Measurements from ENCODE around the gene TRAPPC2B. TPM values are rescaled to one million over a fixed set of nuclear protein-coding genes. Genes with fewer than 3 reads are reported as not detected.

TRAPPC2B gene
- total RNA-seq, 1 experiment from 2014 or later = 3.9 TPM

DNA sequence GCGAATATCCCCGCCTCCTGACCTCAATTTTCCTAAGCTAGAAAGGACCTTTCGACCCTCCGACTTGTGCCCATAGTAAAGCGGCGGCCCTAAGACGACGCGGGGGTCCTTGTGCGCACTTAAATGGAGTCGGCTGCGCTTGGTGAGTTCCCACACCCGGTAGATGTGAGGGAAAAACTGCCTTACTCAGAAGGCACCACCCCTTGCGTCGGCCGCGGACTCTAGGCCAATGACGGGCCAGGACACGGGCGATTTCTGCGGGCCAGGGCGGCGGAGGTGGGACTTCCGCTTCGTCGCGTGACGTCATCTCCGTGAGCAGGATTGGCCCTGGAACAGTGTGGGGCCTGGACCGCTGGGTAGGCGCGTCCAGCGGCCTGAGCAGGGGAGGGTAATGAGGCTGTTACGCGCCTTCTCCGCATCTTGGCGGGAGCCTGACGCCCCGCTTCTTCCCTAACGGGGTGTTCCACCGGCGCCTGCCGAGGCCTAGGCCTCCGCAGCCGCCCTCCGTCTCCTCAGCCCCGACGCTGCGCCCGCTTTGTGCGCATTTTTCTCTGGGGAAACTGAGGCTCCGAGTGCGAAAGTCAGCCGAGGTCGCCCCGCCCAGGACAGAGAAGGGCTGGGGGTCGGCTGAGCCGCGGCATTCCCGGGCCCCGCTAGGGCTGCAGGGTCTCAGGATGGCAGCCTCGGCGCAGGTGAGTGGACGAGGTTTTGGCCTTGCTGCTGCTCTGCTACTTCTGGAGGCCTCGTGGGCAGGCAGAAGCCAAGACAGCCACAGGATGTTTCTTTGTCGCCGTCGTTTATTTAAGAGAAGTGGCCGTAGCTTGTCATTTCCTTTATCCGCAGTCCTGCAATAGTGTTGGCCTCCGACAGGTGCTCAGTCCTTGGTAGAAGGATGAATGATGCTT lies 42.9 kb upstream of the TRAPPC2B start, which contains the start of gene ZNF543:
ZNF543 (plus strand) TSS at position 293 of the 905 bp plus-strand sequence; CDS start at position 675, 382 bp downstream.
- CTCF ChIA-PET = interaction anchor here (1.1 kb wide), 1 partner anchor 1194 kb away, joined by 3 read pairs; no protein-coding TSS in a partner anchor
- H3K79me2 ChIP-seq (ENCODE audit: insufficient read depth, low read length) = peaks cover 25% of the 10 kb centered on the region
- BruUV-seq (replicated peaks) = TSS peak; percentile 60
- TF ChIP-seq EZH2phosphoT487 (IDR thresholded peaks at IDR 0.05; ENCODE audit: borderline replicate concordance) = no peak
- TF ChIP-seq POLR2AphosphoS5 (IDR thresholded peaks at IDR 0.05; ENCODE audit: low read depth, low read length) = peak; percentile 86
- 0 out of 2 replicates have a peak, but pooled peaks have one; percentile 30 for TF ChIP-seq ELF1 (IDR thresholded peaks at IDR 0.05; ENCODE audit: borderline replicate concordance, low read depth)
- TF ChIP-seq EGR1 (IDR thresholded peaks at IDR 0.05; ENCODE audit: low read depth) = no peak
- no peak for TF ChIP-seq EZH2 (IDR thresholded peaks at IDR 0.05)
- peak; percentile 55 for TF ChIP-seq SP1 (IDR thresholded peaks at IDR 0.05; ENCODE audit: low read depth)
- TF ChIP-seq JUND (IDR thresholded peaks at IDR 0.05) = no peak
- TF ChIP-seq, protein P1, sequence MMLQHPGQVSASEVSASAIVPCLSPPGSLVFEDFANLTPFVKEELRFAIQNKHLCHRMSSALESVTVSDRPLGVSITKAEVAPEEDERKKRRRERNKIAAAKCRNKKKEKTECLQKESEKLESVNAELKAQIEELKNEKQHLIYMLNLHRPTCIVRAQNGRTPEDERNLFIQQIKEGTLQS (IDR thresholded peaks at IDR 0.05) = no peak
- no peak for TF ChIP-seq SRF (IDR thresholded peaks at IDR 0.05; ENCODE audit: low read depth)
- TF ChIP-seq RAD21 (IDR thresholded peaks at IDR 0.05; ENCODE audit: low read depth) = no peak
- peak; percentile 92 for TF ChIP-seq ZFX (IDR thresholded peaks at IDR 0.05)
- TF ChIP-seq FOSL1 (IDR thresholded peaks at IDR 0.05; ENCODE audit: low read depth) = no peak
- TF ChIP-seq, protein P2, sequence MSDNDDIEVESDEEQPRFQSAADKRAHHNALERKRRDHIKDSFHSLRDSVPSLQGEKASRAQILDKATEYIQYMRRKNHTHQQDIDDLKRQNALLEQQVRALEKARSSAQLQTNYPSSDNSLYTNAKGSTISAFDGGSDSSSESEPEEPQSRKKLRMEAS (IDR thresholded peaks at IDR 0.05) = peak; percentile 52
- TF ChIP-seq, protein P3, sequence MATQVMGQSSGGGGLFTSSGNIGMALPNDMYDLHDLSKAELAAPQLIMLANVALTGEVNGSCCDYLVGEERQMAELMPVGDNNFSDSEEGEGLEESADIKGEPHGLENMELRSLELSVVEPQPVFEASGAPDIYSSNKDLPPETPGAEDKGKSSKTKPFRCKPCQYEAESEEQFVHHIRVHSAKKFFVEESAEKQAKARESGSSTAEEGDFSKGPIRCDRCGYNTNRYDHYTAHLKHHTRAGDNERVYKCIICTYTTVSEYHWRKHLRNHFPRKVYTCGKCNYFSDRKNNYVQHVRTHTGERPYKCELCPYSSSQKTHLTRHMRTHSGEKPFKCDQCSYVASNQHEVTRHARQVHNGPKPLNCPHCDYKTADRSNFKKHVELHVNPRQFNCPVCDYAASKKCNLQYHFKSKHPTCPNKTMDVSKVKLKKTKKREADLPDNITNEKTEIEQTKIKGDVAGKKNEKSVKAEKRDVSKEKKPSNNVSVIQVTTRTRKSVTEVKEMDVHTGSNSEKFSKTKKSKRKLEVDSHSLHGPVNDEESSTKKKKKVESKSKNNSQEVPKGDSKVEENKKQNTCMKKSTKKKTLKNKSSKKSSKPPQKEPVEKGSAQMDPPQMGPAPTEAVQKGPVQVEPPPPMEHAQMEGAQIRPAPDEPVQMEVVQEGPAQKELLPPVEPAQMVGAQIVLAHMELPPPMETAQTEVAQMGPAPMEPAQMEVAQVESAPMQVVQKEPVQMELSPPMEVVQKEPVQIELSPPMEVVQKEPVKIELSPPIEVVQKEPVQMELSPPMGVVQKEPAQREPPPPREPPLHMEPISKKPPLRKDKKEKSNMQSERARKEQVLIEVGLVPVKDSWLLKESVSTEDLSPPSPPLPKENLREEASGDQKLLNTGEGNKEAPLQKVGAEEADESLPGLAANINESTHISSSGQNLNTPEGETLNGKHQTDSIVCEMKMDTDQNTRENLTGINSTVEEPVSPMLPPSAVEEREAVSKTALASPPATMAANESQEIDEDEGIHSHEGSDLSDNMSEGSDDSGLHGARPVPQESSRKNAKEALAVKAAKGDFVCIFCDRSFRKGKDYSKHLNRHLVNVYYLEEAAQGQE (IDR thresholded peaks at IDR 0.05; ENCODE audit: low read depth) = no peak
- TF ChIP-seq ZNF274 (IDR thresholded peaks at IDR 0.05; ENCODE audit: low read depth, low read length) = no peak
- TF ChIP-seq POLR2A (IDR thresholded peaks at IDR 0.05; ENCODE audit: borderline replicate concordance, extremely low read depth, insufficient read depth, insufficient read length) = peak; percentile 53
- TF ChIP-seq CTCF (IDR thresholded peaks at IDR 0.05 in 2 of 3, conservative IDR thresholded peaks at IDR 0.05 in 1 of 3; ENCODE audit: borderline replicate concordance in 1 of 3, insufficient read depth in 1 of 3, low read depth in 2 of 3, low read length in 2 of 3) = no peak; a peak in 1 of 6 replicates
- TF ChIP-seq CBX3 (IDR thresholded peaks at IDR 0.05; ENCODE audit: low read depth) = no peak
- TF ChIP-seq CEBPB (IDR thresholded peaks at IDR 0.05; ENCODE audit: low read depth) = no peak
- TF ChIP-seq SIN3A (IDR thresholded peaks at IDR 0.05; ENCODE audit: low read depth) = no peak
- no peak for TF ChIP-seq YY1 (IDR thresholded peaks at IDR 0.05; ENCODE audit: extremely low read depth, insufficient replicate concordance, low read depth, low read length)
- no peak for TF ChIP-seq TCF7L2 (IDR thresholded peaks at IDR 0.05; ENCODE audit: borderline replicate concordance, extremely low read depth, insufficient read depth, insufficient read length)

More for the DNA sequence above, 42.9 kb upstream of the TRAPPC2B start, which contains the start of gene ZNF543:
- ChIA-PET RAD21 (ENCODE audit: low non-redundant PET in 1 of 2, low total read pairs in 2 of 2, uncharacterized antibody in 2 of 2, unreplicated experiment in 2 of 2) (no interaction called here), POLR2A (interaction anchor here (1.1 to 1.7 kb wide), 2 partner anchors 12 to 18 kb away, joined by 3 to 4 read pairs; no protein-coding TSS in a partner anchor)
- Histone ChIP-seq H4K20me1 (ENCODE audit: insufficient read depth) (no peaks in the 10 kb centered on the region), H3K4me2 (ENCODE audit: low read length) (peak within 1 kb of the TSS; percentile 89), H3K4me1 (ENCODE audit: control insufficient read depth in 1 of 2, insufficient read depth in 2 of 2, low read length in 2 of 2) (peaks cover 9 to 13% of the 10 kb centered on the region in 2 experiments), H3K36me3 (ENCODE audit: control insufficient read depth in 1 of 2, insufficient read depth in 2 of 2, low read length in 2 of 2) (peaks cover 10 to 13% of the 10 kb centered on the region in 2 experiments; a peak in 2 of 4 replicates), H2AFZ (ENCODE audit: low read depth, low read length, poor library complexity, severe bottlenecking) (peak within 1 kb of the TSS; percentile 49), H3K27me3 (ENCODE audit: insufficient read depth, low read length) (no peaks in the 10 kb centered on the region), H3K9ac (ENCODE audit: low read length) (peak within 1 kb of the TSS; percentile 83), H3K4me3 (replicated peaks in 1 of 2; ENCODE audit: low read depth in 1 of 2, low read length in 2 of 2) (peak within 1 kb of the TSS; percentile 75 to 80), H3K27ac (ENCODE audit: low read depth, low read length) (peak within 1 kb of the TSS; percentile 78), H3K9me2 (ENCODE audit: insufficient read depth) (no peaks in the 10 kb centered on the region), H3K9me3 (ENCODE audit: control insufficient read depth in 1 of 2, insufficient read depth in 1 of 2, low read depth in 1 of 2, low read length in 2 of 2) (no peaks in the 10 kb centered on the region)
- DNase-seq (ENCODE audit: low read depth, low spot score) (peak; percentile 92), ATAC-seq (peak; percentile 99)
- intact Hi-C loops (cut with micrococcal nuclease) = loop anchor here (1.0 kb wide), 1 partner anchor 41 kb away; no protein-coding TSS in a partner anchor

Data from HCT116 (cell line).